Mesendoderm (in vitro differentiated cells): Measurements from ENCODE around the gene APBA1.
A peak's percentile ranks its signal among the peaks of the same experiment; 100 is the strongest.

Source experiments
- DNase-seq: peaks from one replicate; pipeline ENCODE4 v3.0.0; 2013
- H2AK5ac ChIP-seq: 2 replicates; pipeline ENCODE4 v1.6.1; 2013; ENCODE audit warnings: low read length, inconsistent platforms
- H2BK120ac ChIP-seq: 2 replicates; pipeline ENCODE4 v1.6.1; 2013; ENCODE audit warnings: low read depth, mild to moderate bottlenecking, low read length, moderate library complexity, mixed read lengths
- H2BK15ac ChIP-seq: replicated peaks from 2 replicates; pipeline ENCODE4 v1.6.1; 2013; ENCODE audit warnings: low read depth, mild to moderate bottlenecking, moderate library complexity
- H2BK5ac ChIP-seq: 2 replicates; pipeline ENCODE4 v1.6.1; 2013; ENCODE audit warnings: low read length, inconsistent platforms
- H3K18ac ChIP-seq: 2 replicates; pipeline ENCODE4 v1.6.1; 2013; ENCODE audit warnings: mild to moderate bottlenecking, low read length, mixed read lengths
- H3K23ac ChIP-seq: one replicate; pipeline ENCODE4 v1.6.1; 2013; ENCODE audit warnings: low read length
- H3K27ac ChIP-seq: 2 replicates; pipeline ENCODE4 v1.5.1; 2013; ENCODE audit warnings: low read depth, mild to moderate bottlenecking, inconsistent platforms, low read length, moderate library complexity
- H3K27me3 ChIP-seq: 2 replicates; pipeline ENCODE4 v1.6.1; 2013; ENCODE audit warnings: low read length, control low read depth, mild to moderate bottlenecking, inconsistent platforms; ENCODE audit not compliant: insufficient read depth, poor library complexity
- H3K36me3 ChIP-seq: 2 replicates; pipeline ENCODE4 v1.6.1; 2013; ENCODE audit warnings: low read length, inconsistent platforms; ENCODE audit not compliant: control insufficient read depth, insufficient read depth
- H3K4ac ChIP-seq: one replicate; pipeline ENCODE4 v1.6.1; 2013; ENCODE audit warnings: low read depth, mild to moderate bottlenecking, low read length, moderate library complexity
- H3K4me1 ChIP-seq: 2 replicates; pipeline ENCODE4 v1.6.1; 2013; ENCODE audit warnings: low read depth, low read length, inconsistent platforms; ENCODE audit not compliant: control insufficient read depth
- H3K4me2 ChIP-seq: 2 replicates; pipeline ENCODE4 v1.6.1; 2013; ENCODE audit warnings: low read length
- H3K4me3 ChIP-seq: 2 replicates; pipeline ENCODE4 v1.5.1; 2013; ENCODE audit warnings: mild to moderate bottlenecking, low read length
- H3K56ac ChIP-seq: one replicate; pipeline ENCODE4 v1.6.1; 2013; ENCODE audit warnings: low read length
- H3K79me1 ChIP-seq: 2 replicates; pipeline ENCODE4 v1.6.1; 2013; ENCODE audit warnings: low read length, inconsistent platforms
- H3K79me2 ChIP-seq: 2 replicates; pipeline ENCODE4 v1.6.1; 2013; ENCODE audit warnings: mild to moderate bottlenecking, low read length; ENCODE audit not compliant: control insufficient read depth, insufficient read depth
- H3K9ac ChIP-seq: 2 replicates; pipeline ENCODE4 v1.6.1; 2013; ENCODE audit warnings: low read length, inconsistent platforms
- H4K5ac ChIP-seq: one replicate; pipeline ENCODE4 v1.6.1; 2013; ENCODE audit warnings: low read length
- H4K8ac ChIP-seq: one replicate; pipeline ENCODE4 v1.6.1; 2013; ENCODE audit warnings: low read depth, mild to moderate bottlenecking, control low read depth, low read length, moderate library complexity
- WGBS: extraction: QIAGEN DNeasy Blood & Tissue Kit; methylation state at CpG from one replicate; pipeline ENCODE4 v1.1.7; 2013; ENCODE audit warnings: low lambda C conversion rate, missing lambda C conversion rate; ENCODE audit not compliant: insufficient coverage; ENCODE audit errors: extremely low coverage; 5-methylcytosine and 5-hydroxymethylcytosine counted together

The APBA1 gene

DNA sequence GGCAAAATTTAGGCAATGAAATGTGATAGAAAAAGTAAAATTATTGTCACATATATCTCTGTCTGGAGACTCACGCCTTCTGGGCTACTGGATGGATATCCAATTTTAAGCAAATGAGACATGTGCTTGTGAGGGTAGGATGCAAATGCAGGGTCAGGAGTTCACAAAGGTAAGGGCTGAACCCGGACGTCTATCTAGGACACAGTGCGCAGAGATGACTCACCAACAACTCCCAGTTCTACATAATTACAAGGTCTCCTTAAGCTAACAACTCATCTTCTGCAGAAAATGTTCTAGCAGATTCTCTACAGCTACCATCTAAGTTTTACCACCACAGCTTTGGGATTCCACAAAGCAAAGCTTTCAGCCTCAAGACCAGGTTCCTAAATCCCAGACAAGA, 186.7 kb downstream of the APBA1 start:
- Histone ChIP-seq H4K8ac (no peak overlapping the region), H3K27ac (no peak overlapping the region), H2BK120ac (no peak overlapping the region), H3K79me2 (no peaks in the 10 kb centered on the region), H3K79me1 (no peaks in the 10 kb centered on the region), H4K5ac (no peak overlapping the region), H3K56ac (no peak overlapping the region), H3K23ac (no peak overlapping the region), H3K27me3 (no peaks in the 10 kb centered on the region), H3K4ac (no peak overlapping the region), H2BK5ac (no peak overlapping the region), H3K4me3 (no peak overlapping the region), H3K18ac (no peak overlapping the region), H2BK15ac (no peak overlapping the region), H3K9ac (no peak overlapping the region), H3K4me2 (no peak overlapping the region), H3K4me1 (no peaks in the 10 kb centered on the region), H3K36me3 (no peaks in the 10 kb centered on the region), H2AK5ac (no peak overlapping the region)
- DNase-seq = no peak
- no CpG with 5 or more reads among the region's 4 CpGs for WGBS

DNA sequence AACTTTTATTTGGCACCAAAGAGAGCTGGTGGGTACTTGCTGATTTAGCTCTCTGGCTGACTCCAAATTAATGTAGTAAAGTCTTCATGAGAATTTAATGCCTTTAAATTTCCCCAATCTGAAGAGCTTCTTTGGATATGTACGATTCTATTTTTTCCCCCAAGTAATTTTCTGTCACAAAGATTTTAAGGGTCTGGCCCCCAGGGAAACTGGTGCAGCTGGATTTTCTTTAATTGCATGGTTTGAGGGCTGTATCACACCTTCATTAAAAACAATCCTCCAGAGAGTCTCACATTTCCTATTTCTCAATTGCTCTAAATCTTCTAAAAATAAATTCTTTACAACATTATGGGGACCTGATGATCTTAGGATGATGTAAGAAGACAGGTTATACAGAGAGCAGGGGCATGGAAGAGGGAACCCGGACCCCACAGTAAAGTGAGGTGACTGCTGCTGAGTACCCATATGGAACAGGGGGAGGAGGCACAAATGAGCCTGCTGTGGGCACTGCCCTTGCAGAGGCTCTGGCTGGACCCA, 188.2 kb downstream of the APBA1 start:
- no peaks in the 10 kb centered on the region for H3K79me2 ChIP-seq
- no peak overlapping the region for H4K5ac ChIP-seq
- WGBS = no CpG with 5 or more reads among the region's 2 CpGs
- H4K8ac ChIP-seq = no peak overlapping the region
- DNase-seq = no peak
- no peak overlapping the region for H2BK15ac ChIP-seq
- no peak overlapping the region for H3K23ac ChIP-seq
- H3K9ac ChIP-seq = no peak overlapping the region
- H3K4ac ChIP-seq = no peak overlapping the region
- no peak overlapping the region for H3K56ac ChIP-seq
- H2BK5ac ChIP-seq = no peak overlapping the region
- H3K27ac ChIP-seq = no peak overlapping the region
- no peak overlapping the region for H2BK120ac ChIP-seq
- H3K4me1 ChIP-seq = no peaks in the 10 kb centered on the region
- no peaks in the 10 kb centered on the region for H3K79me1 ChIP-seq
- H3K18ac ChIP-seq = no peak overlapping the region
- no peak overlapping the region for H3K4me3 ChIP-seq
- H2AK5ac ChIP-seq = no peak overlapping the region
- H3K4me2 ChIP-seq = no peak overlapping the region
- no peaks in the 10 kb centered on the region for H3K36me3 ChIP-seq
- no peaks in the 10 kb centered on the region for H3K27me3 ChIP-seq

DNA sequence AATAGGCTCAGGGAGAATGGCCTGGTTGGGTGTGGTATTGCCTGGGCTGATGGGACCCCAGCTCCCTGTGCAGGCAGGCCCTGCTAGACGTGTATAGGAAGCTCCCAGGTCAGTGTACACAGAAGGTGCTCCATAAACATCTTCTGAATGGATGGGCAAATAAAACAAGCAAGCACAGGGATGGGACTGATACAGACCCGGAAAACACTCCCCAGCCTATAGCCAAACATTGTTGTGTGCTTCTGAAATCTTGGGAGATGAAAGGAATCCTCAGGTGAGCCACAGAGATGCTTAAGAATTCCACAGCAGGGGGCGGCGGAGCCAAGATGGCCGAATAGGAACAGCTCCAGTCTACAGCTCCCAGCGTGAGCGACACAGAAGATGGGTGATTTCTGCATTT, 195.4 kb downstream of the APBA1 start:
- Histone ChIP-seq H2BK5ac (no peak overlapping the region), H3K18ac (no peak overlapping the region), H3K4me1 (no peaks in the 10 kb centered on the region), H2BK120ac (no peak overlapping the region), H3K4me2 (no peak overlapping the region), H3K79me2 (no peaks in the 10 kb centered on the region), H2AK5ac (peak overlapping the region; percentile 58), H3K23ac (no peak overlapping the region), H3K9ac (no peak overlapping the region), H3K56ac (no peak overlapping the region), H4K8ac (no peak overlapping the region), H3K4ac (no peak overlapping the region), H3K27ac (no peak overlapping the region), H3K4me3 (no peak overlapping the region), H2BK15ac (no peak overlapping the region), H4K5ac (no peak overlapping the region), H3K79me1 (no peaks in the 10 kb centered on the region), H3K36me3 (no peaks in the 10 kb centered on the region), H3K27me3 (no peaks in the 10 kb centered on the region)
- WGBS = no CpG with 5 or more reads among the region's 7 CpGs
- DNase-seq = peak; percentile 22

DNA sequence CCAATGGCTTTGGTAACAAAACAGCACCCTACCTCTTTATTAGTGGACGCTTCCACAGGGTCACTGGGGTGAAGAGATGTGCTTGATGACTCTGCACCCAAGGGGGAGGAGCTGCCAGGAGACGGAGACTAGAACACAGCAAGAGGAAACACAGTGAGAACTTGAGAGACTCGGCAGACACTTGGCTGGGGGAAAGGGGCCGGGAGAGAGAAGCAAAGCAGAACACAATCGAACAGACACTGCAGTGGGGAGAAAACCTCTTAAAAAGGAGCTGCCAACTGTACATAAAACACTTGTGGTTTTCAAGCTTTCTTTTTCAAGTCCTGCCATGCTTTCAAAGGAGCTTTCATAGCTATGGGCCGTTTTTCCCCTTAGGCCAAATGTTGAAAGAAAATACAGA, 196.2 kb downstream of the APBA1 start:
- H3K36me3 ChIP-seq = no peaks in the 10 kb centered on the region
- no peak overlapping the region for H3K27ac ChIP-seq
- H3K4me3 ChIP-seq = no peak overlapping the region
- H3K4me1 ChIP-seq = no peaks in the 10 kb centered on the region
- no peaks in the 10 kb centered on the region for H3K79me2 ChIP-seq
- H2BK5ac ChIP-seq = no peak overlapping the region
- no peak overlapping the region for H2AK5ac ChIP-seq
- no peaks in the 10 kb centered on the region for H3K27me3 ChIP-seq
- H3K4ac ChIP-seq = no peak overlapping the region
- no peak overlapping the region for H4K8ac ChIP-seq
- no peak for DNase-seq
- H2BK15ac ChIP-seq = no peak overlapping the region
- H4K5ac ChIP-seq = no peak overlapping the region
- H3K18ac ChIP-seq = no peak overlapping the region
- H3K23ac ChIP-seq = no peak overlapping the region
- H3K56ac ChIP-seq = no peak overlapping the region
- H3K9ac ChIP-seq = no peak overlapping the region
- H3K79me1 ChIP-seq = no peaks in the 10 kb centered on the region
- no peak overlapping the region for H2BK120ac ChIP-seq
- H3K4me2 ChIP-seq = no peak overlapping the region
- WGBS = no CpG with 5 or more reads among the region's 6 CpGs

DNA sequence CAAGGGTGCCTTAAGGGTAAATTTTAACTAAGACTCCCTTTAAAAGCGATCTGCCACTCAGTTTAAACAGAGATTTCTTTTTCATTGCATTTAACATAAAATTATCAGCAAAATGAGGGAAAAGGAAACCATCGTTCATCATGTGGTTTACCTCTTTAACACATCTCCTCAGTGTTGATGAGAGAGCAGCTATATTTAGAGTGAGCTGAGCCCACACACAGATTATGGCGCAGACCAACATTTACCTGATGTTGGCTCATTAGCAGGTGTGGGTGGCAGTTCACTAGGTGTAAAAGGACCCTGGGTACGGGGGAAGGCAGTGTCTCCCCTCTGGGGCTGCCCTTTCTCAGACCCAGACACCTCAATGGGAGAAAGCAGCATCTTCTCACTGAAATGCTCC, 197.3 kb downstream of the APBA1 start:
- no peak overlapping the region for H2BK120ac ChIP-seq
- no peaks in the 10 kb centered on the region for H3K36me3 ChIP-seq
- H4K5ac ChIP-seq = no peak overlapping the region
- H2BK15ac ChIP-seq = no peak overlapping the region
- H3K4me2 ChIP-seq = no peak overlapping the region
- no peak overlapping the region for H3K4me3 ChIP-seq
- H3K27me3 ChIP-seq = no peaks in the 10 kb centered on the region
- no peaks in the 10 kb centered on the region for H3K79me1 ChIP-seq
- H3K27ac ChIP-seq = no peak overlapping the region
- no CpG with 5 or more reads among the region's 4 CpGs for WGBS
- H4K8ac ChIP-seq = no peak overlapping the region
- H3K4ac ChIP-seq = no peak overlapping the region
- no peak overlapping the region for H3K9ac ChIP-seq
- no peak overlapping the region for H3K56ac ChIP-seq
- no peaks in the 10 kb centered on the region for H3K79me2 ChIP-seq
- no peaks in the 10 kb centered on the region for H3K4me1 ChIP-seq
- H2AK5ac ChIP-seq = no peak overlapping the region
- no peak for DNase-seq
- H2BK5ac ChIP-seq = no peak overlapping the region
- H3K18ac ChIP-seq = no peak overlapping the region
- no peak overlapping the region for H3K23ac ChIP-seq

DNA sequence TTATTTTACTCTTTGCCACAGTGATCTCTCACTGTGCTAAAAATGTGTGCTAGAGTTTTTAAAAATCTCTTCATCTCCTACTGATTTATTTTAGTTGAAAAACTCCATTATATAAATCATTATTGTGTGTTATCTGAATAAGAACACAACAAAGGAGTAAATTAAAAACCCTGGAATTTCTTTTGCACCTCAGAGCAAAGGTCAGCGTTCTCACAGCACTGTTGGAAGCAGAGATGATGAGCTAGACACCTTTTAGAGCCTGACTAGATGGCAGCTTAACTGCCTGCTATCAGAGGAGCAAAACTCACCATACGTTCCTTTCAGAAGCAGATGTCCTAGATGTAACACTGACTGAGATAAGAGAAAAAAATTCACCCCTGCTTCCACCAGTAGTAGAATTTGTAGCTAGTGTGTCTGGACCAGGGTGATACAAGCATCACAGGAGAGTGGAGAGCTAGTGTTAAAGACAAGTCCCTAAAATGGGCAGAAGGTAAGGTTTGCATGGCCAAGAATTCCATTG, 200.0 kb downstream of the APBA1 start:
- Histone ChIP-seq H3K56ac (no peak overlapping the region), H3K36me3 (no peaks in the 10 kb centered on the region), H3K23ac (no peak overlapping the region), H2BK120ac (no peak overlapping the region), H4K5ac (no peak overlapping the region), H3K27me3 (no peaks in the 10 kb centered on the region), H3K9ac (no peak overlapping the region), H3K79me1 (no peaks in the 10 kb centered on the region), H2AK5ac (no peak overlapping the region), H3K27ac (no peak overlapping the region), H3K4me2 (no peak overlapping the region), H2BK15ac (no peak overlapping the region), H4K8ac (no peak overlapping the region), H3K4ac (no peak overlapping the region), H3K18ac (no peak overlapping the region), H2BK5ac (no peak overlapping the region), H3K79me2 (no peaks in the 10 kb centered on the region), H3K4me3 (no peak overlapping the region), H3K4me1 (no peaks in the 10 kb centered on the region)
- DNase-seq = peak; percentile 12
- no CpG with 5 or more reads among the region's 2 CpGs for WGBS
